Measurements from ENCODE around the gene CDH13.

Gene CDH13

DNA sequence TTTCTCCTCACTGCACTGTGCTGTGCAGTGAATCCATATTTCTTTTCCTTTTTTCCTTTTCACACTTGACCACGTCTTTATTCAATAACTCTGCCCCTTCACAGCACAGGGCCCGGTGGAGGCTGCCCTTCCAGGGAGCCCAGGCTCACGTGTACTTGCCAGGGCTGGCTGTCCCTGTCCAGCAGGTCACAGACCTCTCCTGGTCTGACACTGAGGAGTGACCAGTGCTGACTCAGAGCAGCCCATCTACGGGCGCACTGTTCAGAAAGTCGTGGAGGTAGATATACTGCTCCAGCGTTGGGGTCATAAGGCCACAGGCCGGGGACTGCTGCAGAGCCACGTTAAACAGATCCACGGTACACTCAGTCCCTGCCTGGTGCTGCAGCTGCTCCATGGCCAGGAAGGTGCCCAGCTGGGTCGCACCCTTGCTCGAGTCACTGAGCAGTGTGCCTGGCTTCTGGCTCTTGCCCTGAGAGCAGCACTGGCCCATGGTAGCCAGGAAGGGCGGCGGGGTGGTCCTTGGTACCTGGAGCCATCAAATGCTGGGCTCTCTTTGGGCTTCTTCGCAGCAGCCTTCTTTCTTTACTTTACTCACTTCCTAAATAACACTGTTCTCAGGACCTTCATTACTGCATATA, 531.7 kb downstream of the CDH13 start:
- no peak overlapping the region for H3K4me3 ChIP-seq (ENCODE audit: low read depth, low read length)
- in situ Hi-C loops (cut with HindIII; ENCODE audit: low sequenced_read_pairs), result no loop called here
- DNase-seq (ENCODE audit: low read depth), result no peak
- TF ChIP-seq, protein P1, sequence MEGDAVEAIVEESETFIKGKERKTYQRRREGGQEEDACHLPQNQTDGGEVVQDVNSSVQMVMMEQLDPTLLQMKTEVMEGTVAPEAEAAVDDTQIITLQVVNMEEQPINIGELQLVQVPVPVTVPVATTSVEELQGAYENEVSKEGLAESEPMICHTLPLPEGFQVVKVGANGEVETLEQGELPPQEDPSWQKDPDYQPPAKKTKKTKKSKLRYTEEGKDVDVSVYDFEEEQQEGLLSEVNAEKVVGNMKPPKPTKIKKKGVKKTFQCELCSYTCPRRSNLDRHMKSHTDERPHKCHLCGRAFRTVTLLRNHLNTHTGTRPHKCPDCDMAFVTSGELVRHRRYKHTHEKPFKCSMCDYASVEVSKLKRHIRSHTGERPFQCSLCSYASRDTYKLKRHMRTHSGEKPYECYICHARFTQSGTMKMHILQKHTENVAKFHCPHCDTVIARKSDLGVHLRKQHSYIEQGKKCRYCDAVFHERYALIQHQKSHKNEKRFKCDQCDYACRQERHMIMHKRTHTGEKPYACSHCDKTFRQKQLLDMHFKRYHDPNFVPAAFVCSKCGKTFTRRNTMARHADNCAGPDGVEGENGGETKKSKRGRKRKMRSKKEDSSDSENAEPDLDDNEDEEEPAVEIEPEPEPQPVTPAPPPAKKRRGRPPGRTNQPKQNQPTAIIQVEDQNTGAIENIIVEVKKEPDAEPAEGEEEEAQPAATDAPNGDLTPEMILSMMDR (IDR thresholded peaks at IDR 0.05; ENCODE audit: low read depth, low read length, missing control alignments), result no peak

DNA sequence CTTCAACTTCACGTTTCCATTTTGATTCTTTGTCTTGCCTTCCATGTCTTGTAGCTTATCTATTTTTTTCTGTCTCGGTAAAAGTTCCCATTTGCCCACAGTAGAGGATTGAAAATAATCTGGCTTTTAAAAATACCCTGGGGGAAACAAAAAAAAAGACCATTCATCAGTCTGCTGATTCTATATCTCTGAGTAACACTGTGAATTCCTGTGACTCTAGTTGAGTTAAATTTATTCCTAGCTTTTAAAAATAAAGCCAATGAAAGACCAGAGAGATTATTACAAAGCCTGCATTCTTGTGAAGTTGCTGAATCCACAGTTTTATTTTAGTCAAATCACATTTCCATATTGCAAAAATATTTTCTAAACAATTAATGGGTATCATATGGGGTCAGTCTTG, 532.3 kb downstream of the CDH13 start:
- in situ Hi-C loops (cut with HindIII; ENCODE audit: low sequenced_read_pairs), result no loop called here
- TF ChIP-seq, protein P1 (IDR thresholded peaks at IDR 0.05; ENCODE audit: low read depth, low read length, missing control alignments), result no peak
- no peak for DNase-seq (ENCODE audit: low read depth)
- H3K4me3 ChIP-seq (ENCODE audit: low read depth, low read length), result no peak overlapping the region

DNA sequence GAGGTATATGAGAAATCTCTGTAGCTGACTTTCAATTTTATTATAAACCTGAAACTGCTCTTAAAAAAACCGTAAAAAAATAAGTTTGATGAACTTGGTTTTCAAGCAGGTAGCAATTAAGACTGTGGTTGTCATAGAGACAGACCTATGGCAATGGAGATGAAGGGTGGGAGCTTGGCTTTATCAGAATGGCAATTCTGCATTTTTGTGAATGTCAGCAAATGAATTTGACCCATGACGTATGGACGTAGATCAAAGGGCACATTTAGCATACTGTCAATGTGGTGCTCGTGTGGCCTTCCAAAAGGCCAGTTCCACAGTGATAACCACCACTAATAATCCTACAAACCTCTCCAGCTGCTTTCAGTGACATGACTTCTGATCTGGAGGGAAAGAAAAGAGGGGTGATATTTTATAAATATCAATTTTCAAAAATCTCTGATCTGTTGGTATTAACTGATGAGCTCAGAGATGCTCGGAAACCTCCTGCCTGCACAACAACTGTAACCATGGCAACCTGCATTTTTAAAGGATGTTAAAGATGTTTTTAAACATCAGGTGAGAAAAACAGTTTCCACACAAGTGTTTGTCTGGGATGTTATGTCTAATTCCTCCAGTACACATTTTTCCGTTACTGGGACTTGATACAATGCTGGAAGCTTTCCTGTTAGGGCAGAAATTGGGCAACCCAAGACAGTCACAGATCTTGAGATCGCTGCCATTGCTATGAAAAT, 533.7 kb downstream of the CDH13 start:
- TF ChIP-seq, protein P1 (IDR thresholded peaks at IDR 0.05; ENCODE audit: low read depth, low read length, missing control alignments), result no peak
- no peak overlapping the region for H3K4me3 ChIP-seq (ENCODE audit: low read depth, low read length)
- in situ Hi-C loops (cut with HindIII; ENCODE audit: low sequenced_read_pairs), result no loop called here
- DNase-seq (ENCODE audit: low read depth), result no peak

DNA sequence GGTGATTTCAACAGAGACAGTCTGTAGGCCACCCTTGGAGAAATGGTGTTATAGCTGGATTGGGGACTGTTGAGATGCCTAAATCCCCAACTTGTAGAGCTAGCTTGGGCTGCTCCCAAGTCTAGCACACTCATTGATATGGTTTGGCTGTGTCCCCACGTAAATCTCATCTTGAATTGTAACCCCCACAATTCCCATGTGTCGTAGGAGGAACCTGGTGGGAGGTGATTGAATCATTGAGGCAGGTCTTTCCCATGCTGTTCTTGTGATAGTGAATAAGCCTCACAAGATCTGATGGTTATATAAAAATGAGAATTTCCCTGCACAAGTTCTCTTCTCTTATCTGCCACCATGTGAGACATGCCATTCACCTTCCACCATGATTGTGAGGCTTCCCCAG, 536.0 kb downstream of the CDH13 start:
- in situ Hi-C loops (cut with HindIII; ENCODE audit: low sequenced_read_pairs), result no loop called here
- no peak for DNase-seq (ENCODE audit: low read depth)
- no peak overlapping the region for H3K4me3 ChIP-seq (ENCODE audit: low read depth, low read length)
- TF ChIP-seq, protein P1 (IDR thresholded peaks at IDR 0.05; ENCODE audit: low read depth, low read length, missing control alignments), result no peak

DNA sequence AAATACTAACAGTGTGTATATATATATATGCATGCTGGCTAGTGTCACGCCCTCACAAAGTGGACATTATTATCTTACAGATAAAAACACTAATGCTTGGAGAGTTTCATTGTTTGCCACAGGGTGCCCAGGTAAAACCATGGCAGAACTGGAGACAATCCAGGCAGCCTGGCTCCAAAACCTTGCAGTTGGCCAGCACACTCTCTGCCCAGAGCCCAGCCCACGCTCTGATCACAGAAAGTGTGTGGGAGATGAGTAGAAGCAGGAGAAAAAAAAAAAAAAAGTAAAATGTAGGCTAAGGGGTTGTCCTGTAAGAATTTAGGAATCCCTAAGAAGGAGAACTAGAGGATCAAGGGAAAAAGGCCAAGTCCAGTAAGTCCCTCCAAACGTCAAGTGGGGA, 538.0 kb downstream of the CDH13 start:
- no peak overlapping the region for H3K4me3 ChIP-seq (ENCODE audit: low read depth, low read length)
- TF ChIP-seq, protein P1 (IDR thresholded peaks at IDR 0.05; ENCODE audit: low read depth, low read length, missing control alignments), result no peak
- no peak for DNase-seq (ENCODE audit: low read depth)
- in situ Hi-C loops (cut with HindIII; ENCODE audit: low sequenced_read_pairs), result no loop called here

DNA sequence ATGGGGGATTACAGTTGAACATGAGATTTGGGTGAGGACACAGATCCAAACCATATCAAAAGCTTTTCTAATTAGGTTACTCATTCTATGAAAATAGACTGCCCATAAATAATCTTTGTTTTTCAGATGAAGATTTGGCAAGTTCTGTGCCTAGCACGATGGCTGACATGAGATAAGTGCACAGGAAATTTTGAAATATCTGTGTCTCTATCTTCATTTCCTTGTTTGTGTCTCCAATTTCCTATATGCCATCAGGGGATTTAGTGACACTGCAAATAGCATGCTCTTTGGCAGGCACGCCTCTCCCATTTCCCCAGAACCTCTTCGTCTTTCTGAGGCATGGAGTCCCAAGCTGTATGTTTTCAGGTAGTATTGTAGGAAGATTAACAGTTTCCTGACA, 544.6 kb downstream of the CDH13 start:
- TF ChIP-seq, protein P1 (IDR thresholded peaks at IDR 0.05; ENCODE audit: low read depth, low read length, missing control alignments), result no peak
- no peak for DNase-seq (ENCODE audit: low read depth)
- no peak overlapping the region for H3K4me3 ChIP-seq (ENCODE audit: low read depth, low read length)
- in situ Hi-C loops (cut with HindIII; ENCODE audit: low sequenced_read_pairs), result no loop called here
